Glutamatergic neuron (in vitro differentiated cells): ENCODE measurements around the gene FBP1. TPM values are rescaled to one million over a fixed set of nuclear protein-coding genes. Genes with fewer than 3 reads are reported as not detected.

Source experiments
- DNase-seq: peaks from one replicate; pipeline ENCODE4 v3.0.0; 2022
- H3K27ac Mint-ChIP-seq: one replicate; pipeline ENCODE4 v1.8.0; 2020; ENCODE audit warnings: mild to moderate bottlenecking, mixed read lengths, inconsistent platforms; ENCODE audit not compliant: unreplicated experiment
- H3K27me3 Mint-ChIP-seq: one replicate; pipeline ENCODE4 v1.8.0; 2020; ENCODE audit warnings: mild to moderate bottlenecking, moderate library complexity, mixed read lengths, inconsistent platforms; ENCODE audit not compliant: unreplicated experiment
- H3K36me3 Mint-ChIP-seq: one replicate; pipeline ENCODE4 v1.8.0; 2020; ENCODE audit warnings: mild to moderate bottlenecking, mixed read lengths, inconsistent platforms; ENCODE audit not compliant: unreplicated experiment
- H3K4me1 Mint-ChIP-seq: one replicate; pipeline ENCODE4 v1.8.0; 2020; ENCODE audit warnings: mild to moderate bottlenecking, low read depth, mixed read lengths, inconsistent platforms; ENCODE audit not compliant: unreplicated experiment
- H3K4me3 Mint-ChIP-seq: one replicate; pipeline ENCODE4 v1.8.0; 2020; ENCODE audit warnings: mild to moderate bottlenecking, mixed read lengths, inconsistent platforms; ENCODE audit not compliant: unreplicated experiment
- H3K9me3 Mint-ChIP-seq: one replicate; pipeline ENCODE4 v1.8.0; 2020; ENCODE audit warnings: mild to moderate bottlenecking, moderate library complexity, mixed read lengths, inconsistent platforms; ENCODE audit not compliant: unreplicated experiment
- total RNA-seq: library from RNA; stranded (reverse); fragmentation: NEBNext Ultra II Directional; extraction: Animal tissue kit (Norgen Biotek cat#: 25700); gene quantifications from one replicate; pipeline ENCODE4 v1.2.1, GENCODE V29; 2021; ENCODE audit not compliant: unreplicated experiment
- TF ChIP-seq, protein P1 (sequence below): fragments of 200-600 bp; sonication (generic); IDR thresholded peaks from one replicate; pipeline ENCODE4 v1.5.0; 2021; ENCODE audit not compliant: partially characterized antibody, unreplicated experiment

Gene FBP1
- total RNA-seq, 1 donor from 2014 or later: not detected

DNA sequence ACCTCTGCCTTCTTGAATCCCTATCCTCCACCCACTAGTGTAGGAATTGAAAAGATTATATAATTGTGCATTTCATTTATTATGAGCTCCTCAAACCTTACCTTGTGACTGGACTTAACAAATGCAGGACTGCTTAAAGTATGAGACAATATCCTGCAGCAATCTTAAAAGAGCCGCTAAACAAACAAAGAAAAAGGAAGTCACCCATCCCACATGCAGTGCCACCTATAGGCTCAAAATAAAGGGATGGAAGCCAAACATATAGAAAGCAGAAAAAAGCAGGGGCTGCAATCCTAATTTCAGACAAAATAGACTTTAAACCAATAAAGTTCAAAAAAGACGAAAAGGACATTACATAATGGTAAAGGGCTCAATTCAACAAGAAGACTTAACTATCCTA, 75.8 kb downstream of the FBP1 start:
- H3K4me3 Mint-ChIP-seq: no peak overlapping the region
- H3K36me3 Mint-ChIP-seq: peaks cover 11% of the 10 kb centered on the region
- H3K9me3 Mint-ChIP-seq: no peaks in the 10 kb centered on the region
- H3K27ac Mint-ChIP-seq: no peak overlapping the region
- TF ChIP-seq, protein P1, sequence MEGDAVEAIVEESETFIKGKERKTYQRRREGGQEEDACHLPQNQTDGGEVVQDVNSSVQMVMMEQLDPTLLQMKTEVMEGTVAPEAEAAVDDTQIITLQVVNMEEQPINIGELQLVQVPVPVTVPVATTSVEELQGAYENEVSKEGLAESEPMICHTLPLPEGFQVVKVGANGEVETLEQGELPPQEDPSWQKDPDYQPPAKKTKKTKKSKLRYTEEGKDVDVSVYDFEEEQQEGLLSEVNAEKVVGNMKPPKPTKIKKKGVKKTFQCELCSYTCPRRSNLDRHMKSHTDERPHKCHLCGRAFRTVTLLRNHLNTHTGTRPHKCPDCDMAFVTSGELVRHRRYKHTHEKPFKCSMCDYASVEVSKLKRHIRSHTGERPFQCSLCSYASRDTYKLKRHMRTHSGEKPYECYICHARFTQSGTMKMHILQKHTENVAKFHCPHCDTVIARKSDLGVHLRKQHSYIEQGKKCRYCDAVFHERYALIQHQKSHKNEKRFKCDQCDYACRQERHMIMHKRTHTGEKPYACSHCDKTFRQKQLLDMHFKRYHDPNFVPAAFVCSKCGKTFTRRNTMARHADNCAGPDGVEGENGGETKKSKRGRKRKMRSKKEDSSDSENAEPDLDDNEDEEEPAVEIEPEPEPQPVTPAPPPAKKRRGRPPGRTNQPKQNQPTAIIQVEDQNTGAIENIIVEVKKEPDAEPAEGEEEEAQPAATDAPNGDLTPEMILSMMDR: no peak
- peaks cover 4% of the 10 kb centered on the region for H3K27me3 Mint-ChIP-seq
- DNase-seq: no peak
- H3K4me1 Mint-ChIP-seq: no peaks in the 10 kb centered on the region

DNA sequence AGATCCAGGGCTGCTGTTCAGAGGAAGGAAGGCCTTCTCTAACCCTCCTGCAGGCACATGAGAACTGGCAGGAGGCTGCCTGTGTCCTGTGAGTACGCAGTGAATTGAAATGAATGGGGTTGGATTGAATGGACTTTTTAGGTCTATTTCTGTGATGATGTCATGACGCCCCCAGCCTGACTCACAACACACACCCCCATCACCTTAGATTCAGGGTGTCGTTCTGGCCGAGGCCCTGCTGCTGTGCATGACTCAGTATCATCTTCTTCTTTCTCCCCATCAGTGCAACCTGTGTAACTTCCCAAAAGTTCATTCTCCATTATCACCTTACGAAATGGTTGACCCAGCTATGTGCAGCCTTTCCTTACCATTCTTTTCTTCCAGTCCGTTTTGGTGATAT, 79.1 kb downstream of the FBP1 start:
- H3K27ac Mint-ChIP-seq: no peak overlapping the region

DNA sequence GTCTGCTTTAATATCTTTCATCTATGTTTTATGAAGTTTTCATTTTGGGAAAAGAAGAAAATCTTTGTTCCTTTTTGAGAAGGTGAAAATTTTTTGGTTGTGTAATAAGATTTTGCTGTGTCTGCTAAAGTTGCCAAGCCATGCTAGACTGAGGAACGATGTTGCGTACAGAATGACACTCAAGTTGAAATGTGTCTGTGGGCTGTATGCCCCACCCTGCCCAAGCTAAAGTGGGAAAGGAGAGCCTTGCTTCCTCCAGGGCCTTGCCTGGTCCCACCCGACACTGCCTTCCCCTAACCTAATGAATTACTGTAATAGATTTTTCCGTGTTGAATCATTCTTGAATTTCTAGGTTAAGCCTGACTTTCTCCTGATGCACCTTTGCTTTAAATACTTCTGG, 81.9 kb downstream of the FBP1 start:
- Mint-ChIP-seq H3K27ac (no peak overlapping the region), H3K4me1 (peaks cover 3% of the 10 kb centered on the region), H3K4me3 (no peak overlapping the region), H3K36me3 (no peaks in the 10 kb centered on the region), H3K27me3 (peaks cover 3% of the 10 kb centered on the region), H3K9me3 (peaks cover 1% of the 10 kb centered on the region)
- TF ChIP-seq, protein P1: no peak
- DNase-seq: no peak

More for the DNA sequence above, 79.1 kb downstream of the FBP1 start:
- Mint-ChIP-seq H3K4me1 (peaks cover 3% of the 10 kb centered on the region), H3K36me3 (peaks cover 11% of the 10 kb centered on the region), H3K27me3 (peaks cover 4% of the 10 kb centered on the region), H3K9me3 (no peaks in the 10 kb centered on the region), H3K4me3 (no peak overlapping the region)
- DNase-seq: no peak
- TF ChIP-seq, protein P1: no peak

DNA sequence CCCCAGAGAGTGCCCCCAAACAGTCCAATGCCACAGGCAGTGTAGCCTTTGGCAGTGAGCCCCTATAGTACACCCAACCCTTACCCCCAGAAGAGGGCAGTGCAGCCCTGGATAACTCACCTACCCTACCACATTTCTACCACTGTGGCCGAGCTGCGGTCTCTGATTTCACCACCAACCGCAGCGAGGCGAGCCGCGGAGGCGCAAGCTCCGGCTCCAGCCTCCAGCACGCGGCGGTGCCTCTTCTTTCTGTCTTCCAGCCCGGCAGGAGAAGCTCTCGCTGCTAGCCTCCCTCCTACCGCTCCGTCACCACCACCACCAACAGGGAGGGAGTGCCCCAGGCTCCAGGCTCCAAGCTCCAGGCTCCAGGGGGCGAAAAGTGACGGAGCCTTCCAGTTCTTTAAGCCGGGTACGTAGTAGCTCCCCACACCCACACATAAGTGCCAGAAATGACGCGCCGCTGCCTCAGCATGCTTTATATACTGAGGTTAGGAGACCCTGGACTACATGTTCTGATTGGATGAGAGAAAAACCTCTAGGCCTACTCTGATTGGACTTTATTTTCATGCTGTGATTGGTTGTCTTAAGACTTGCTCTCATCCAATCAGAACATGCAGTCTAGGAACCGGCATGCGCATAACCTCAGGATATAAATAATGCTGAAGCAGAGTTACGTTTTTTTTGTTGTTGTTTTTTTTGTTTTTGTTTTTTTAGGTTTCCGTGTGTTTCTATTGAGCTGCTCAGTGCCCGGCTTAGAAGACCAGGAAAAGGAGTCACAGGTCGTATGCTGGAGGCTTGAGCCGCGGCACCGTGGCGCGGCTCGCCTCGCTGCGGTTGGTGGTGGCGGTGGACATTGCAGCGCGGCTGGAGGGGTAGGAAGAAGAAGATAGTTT, 84.6 kb downstream of the FBP1 start, which contains the start of gene PCAT7:
TSS of gene PCAT7 (plus strand) at position 645 of the 893 bp plus-strand sequence.
- peak; percentile 83 for DNase-seq
- H3K4me3 Mint-ChIP-seq: no peak within 1 kb of the TSS
- H3K36me3 Mint-ChIP-seq: peaks cover 16% of the 10 kb centered on the region
- H3K9me3 Mint-ChIP-seq: peaks cover 2% of the 10 kb centered on the region
- peaks cover 1% of the 10 kb centered on the region for H3K27me3 Mint-ChIP-seq
- no peak within 1 kb of the TSS for H3K27ac Mint-ChIP-seq
- TF ChIP-seq, protein P1: peak; percentile 49
- H3K4me1 Mint-ChIP-seq: peaks cover 3% of the 10 kb centered on the region

DNA sequence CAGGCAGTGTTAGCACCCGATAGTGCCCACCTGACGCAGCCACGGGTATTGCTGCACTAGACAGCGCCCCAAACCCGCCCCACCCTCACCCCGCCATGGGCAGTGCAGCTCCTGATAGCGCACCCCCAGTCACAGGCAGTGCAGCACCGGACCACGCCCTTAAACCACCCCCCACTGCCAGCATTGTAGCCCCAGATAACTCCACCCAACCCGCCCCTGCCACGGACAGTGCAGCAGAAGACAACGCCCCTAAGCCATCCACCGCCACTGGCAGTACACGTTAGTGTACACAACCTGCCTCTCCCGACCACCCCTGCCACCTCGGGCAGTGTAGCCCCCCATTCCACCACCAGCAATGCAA, 85.3 kb downstream of the FBP1 start:
- no peak for DNase-seq
- H3K4me1 Mint-ChIP-seq: peaks cover 3% of the 10 kb centered on the region
- no peak overlapping the region for H3K27ac Mint-ChIP-seq
- peaks cover 16% of the 10 kb centered on the region for H3K36me3 Mint-ChIP-seq
- H3K4me3 Mint-ChIP-seq: no peak overlapping the region
- H3K27me3 Mint-ChIP-seq: peaks cover 1% of the 10 kb centered on the region
- peaks cover 2% of the 10 kb centered on the region for H3K9me3 Mint-ChIP-seq
- TF ChIP-seq, protein P1: no peak
